Liver (tissue), 9 donors: ENCODE measurements around the gene CUL2. TPM values are rescaled to one million over a fixed set of nuclear protein-coding genes. Genes with fewer than 3 reads are reported as not detected.

Experiments
- DNase-seq: peaks from one replicate; pipeline ENCODE4 v3.0.0-alpha.2; 2017; ENCODE audit warnings: low spot score
- H3K27ac ChIP-seq, 2 donors: one replicate each; pipeline ENCODE4 v1.7.0; 2013; ENCODE audit warnings: inconsistent platforms in 2 of 2, low read length in 2 of 2, control low read depth in 1 of 2, low read depth in 1 of 2, mild to moderate bottlenecking in 1 of 2
- H3K27me3 ChIP-seq, 4 donors: one replicate each; pipeline versions ENCODE4 v1.6.1 to v1.7.0; 2013; ENCODE audit warnings: low read length in 3 of 4, inconsistent platforms in 1 of 4, mild to moderate bottlenecking in 1 of 4, moderate library complexity in 1 of 4; ENCODE audit not compliant: control insufficient read depth in 4 of 4, insufficient read depth in 4 of 4
- H3K36me3 ChIP-seq, 4 donors: one replicate each; pipeline versions ENCODE4 v1.6.1 to v1.7.0; 2013; ENCODE audit warnings: low read length in 3 of 4, mild to moderate bottlenecking in 3 of 4, low read depth in 1 of 4, moderate library complexity in 1 of 4; ENCODE audit not compliant: control insufficient read depth in 4 of 4, insufficient read depth in 3 of 4
- H3K4me1 ChIP-seq, 4 donors: one replicate each; pipeline versions ENCODE4 v1.6.1 to v1.7.0; 2013; ENCODE audit warnings: low read length in 3 of 4, mild to moderate bottlenecking in 3 of 4, moderate library complexity in 1 of 4; ENCODE audit not compliant: control insufficient read depth in 4 of 4, insufficient read depth in 4 of 4
- H3K4me3 ChIP-seq, 3 donors: one replicate each; pipeline versions ENCODE4 v1.6.1 to v1.7.0; 2013; ENCODE audit warnings: low read length in 3 of 3, control low read depth in 1 of 3, low read depth in 1 of 3, mild to moderate bottlenecking in 1 of 3
- H3K9ac ChIP-seq, 2 donors: one replicate each; pipeline ENCODE4 v1.7.0; 2013; ENCODE audit warnings: low read length in 2 of 2, mild to moderate bottlenecking in 2 of 2, moderate library complexity in 2 of 2, control low read depth in 1 of 2, low read depth in 1 of 2
- H3K9me3 ChIP-seq, 4 donors: one replicate each; pipeline versions ENCODE4 v1.6.1 to v1.7.0; 2013; ENCODE audit warnings: low read length in 3 of 4; ENCODE audit not compliant: control insufficient read depth in 4 of 4
- ATF3 ChIP-seq: IDR thresholded peaks from 2 replicates; pipeline ENCODE4 v1.6.1; 2016; ENCODE audit warnings: antibody characterized with exemption
- CTCF ChIP-seq: fragments of 150-350 bp; IDR thresholded peaks from 2 replicates; pipeline ENCODE4 v1.5.1; 2017; ENCODE audit warnings: improper control_type of control experiment, low read depth, low read length; ENCODE audit not compliant: missing input control
- EGR1 ChIP-seq, 2 donors: IDR thresholded peaks; 2 replicates each; pipeline ENCODE4 v1.6.1; 2016 to 2018; ENCODE audit warnings: antibody characterized with exemption in 2 of 2, low read depth in 2 of 2
- FOXA1 ChIP-seq: IDR thresholded peaks from 2 replicates; pipeline ENCODE4 v1.6.1; 2016; ENCODE audit warnings: antibody characterized with exemption
- FOXA2 ChIP-seq: IDR thresholded peaks from 2 replicates; pipeline ENCODE4 v1.6.1; 2016; ENCODE audit warnings: antibody characterized with exemption
- GABPA ChIP-seq, 2 donors: IDR thresholded peaks in 1 of 2; conservative IDR thresholded peaks in 1 of 2; 2 replicates each; pipeline ENCODE4 v1.6.1; 2016; ENCODE audit warnings: antibody characterized with exemption in 2 of 2, mild to moderate bottlenecking in 1 of 2, moderate library complexity in 1 of 2
- HNF4A ChIP-seq, 2 donors: conservative IDR thresholded peaks; 2 replicates each; pipeline ENCODE4 v1.6.1; 2016; ENCODE audit warnings: antibody characterized with exemption in 2 of 2, mild to moderate bottlenecking in 2 of 2
- HNF4G ChIP-seq: IDR thresholded peaks from 2 replicates; pipeline ENCODE4 v1.6.1; 2016; ENCODE audit warnings: antibody characterized with exemption
- MAX ChIP-seq: IDR thresholded peaks from 2 replicates; pipeline ENCODE4 v1.6.1; 2016; ENCODE audit warnings: antibody characterized with exemption
- NR2F2 ChIP-seq: IDR thresholded peaks from 2 replicates; pipeline ENCODE4 v1.6.1; 2016; ENCODE audit warnings: antibody characterized with exemption
- RAD21 ChIP-seq, 2 donors: IDR thresholded peaks; 2 replicates each; pipeline ENCODE4 v1.6.1; 2016; ENCODE audit warnings: antibody characterized with exemption in 2 of 2, mild to moderate bottlenecking in 2 of 2
- REST ChIP-seq: IDR thresholded peaks from 2 replicates; pipeline ENCODE4 v1.6.1; 2016; ENCODE audit warnings: antibody characterized with exemption, mild to moderate bottlenecking
- RXRA ChIP-seq, 2 donors: IDR thresholded peaks; 2 replicates each; pipeline ENCODE4 v1.6.1; 2017 to 2018; ENCODE audit warnings: antibody characterized with exemption in 2 of 2, mild to moderate bottlenecking in 1 of 2
- SP1 ChIP-seq: IDR thresholded peaks from 2 replicates; pipeline ENCODE4 v1.6.1; 2018; ENCODE audit warnings: antibody characterized with exemption, mild to moderate bottlenecking
- TAF1 ChIP-seq: conservative IDR thresholded peaks from 2 replicates; pipeline ENCODE4 v1.6.1; 2016; ENCODE audit warnings: antibody characterized with exemption, mild to moderate bottlenecking
- YY1 ChIP-seq: IDR thresholded peaks from 2 replicates; pipeline ENCODE4 v1.6.1; 2016; ENCODE audit warnings: antibody characterized with exemption, mild to moderate bottlenecking
- ZBTB33 ChIP-seq: IDR thresholded peaks from 2 replicates; pipeline ENCODE4 v1.6.1; 2016; ENCODE audit warnings: antibody characterized with exemption
- WGBS: extraction: QIAGEN DNeasy Blood & Tissue Kit; methylation state at CpG from one replicate; pipeline ENCODE4 v1.1.7; 2013; 5-methylcytosine and 5-hydroxymethylcytosine counted together
- polyA plus RNA-seq, 2 donors: library from polyadenylated mRNA; stranded (reverse) in 1 of 2; unstranded in 1 of 2; fragments of 200-250 nt in 1 of 2; fragments of >200 nt in 1 of 2; fragmentation: Nextera tagmentation in 1 of 2; extraction: Ambion mirVana in 1 of 2; gene quantifications; one replicate each; pipeline versions ENCODE4 v1.2.1 to v1.2.3, GENCODE V29; 2013 to 2015
- total RNA-seq, 2 donors: library from RNA; depleted of rRNA; stranded (reverse); fragments of >200 nt; gene quantifications; one replicate each; pipeline ENCODE4 v1.2.3, GENCODE V29; 2014
- donor health status: healthy.
- donor health status: healthy.
- donor health status: healthy.
- donor health status: healthy.
- donor health status: healthy.

Gene CUL2
- 10 to 100 TPM; 13.1 to 14.1 TPM for total RNA-seq
- polyA plus RNA-seq = 10 to 100 TPM in 1 of 2 donors, 1 to 10 TPM in 1; 8.6 to 11.0 TPM

GRCh38 chr10:35090162-35090954 is at the start of gene CUL2:
CUL2 (minus strand) TSS chr10:35090341; CDS start chr10:35071317, 19,024 bp downstream.
- DNase-seq = peak; percentile 96
- peaks cover 9 to 33% (median 22%) of the 10 kb centered on the region in 4 donors for H3K4me1 ChIP-seq
- no peaks in the 10 kb centered on the region for H3K36me3 ChIP-seq
- H3K4me3 ChIP-seq = peak within 1 kb of the TSS; percentile 86 to 91 (median 89)
- peak within 1 kb of the TSS; percentile 81 to 96 for H3K9ac ChIP-seq
- TF ChIP-seq CTCF (no peak), MAX (peak; percentile 66), EGR1 (IDR thresholded peaks at IDR 0.05; ENCODE audit: low read depth in 2 of 2) (no peak), RXRA (IDR thresholded peaks at IDR 0.05) (peak; percentile 17 to 39), GABPA (IDR thresholded peaks at IDR 0.05 in 1 of 2, conservative IDR thresholded peaks at IDR 0.05 in 1 of 2) (peak in 1 of 2 donors; percentile 75), YY1 (peak; percentile 81), FOXA1 (peak; percentile 29), ZBTB33 (peak; percentile 85), HNF4A (conservative IDR thresholded peaks at IDR 0.05) (peak; percentile 20 to 21), FOXA2 (no peak), NR2F2 (peak; percentile 35), SP1 (peak; percentile 68)
- under 1% methylated on average over 59 of the region's 59 CpGs for WGBS
- no peaks in the 10 kb centered on the region for H3K9me3 ChIP-seq
- H3K27me3 ChIP-seq = no peaks in the 10 kb centered on the region
- H3K27ac ChIP-seq = peak within 1 kb of the TSS; percentile 92 to 97

GRCh38 chr10:35136263-35136815 is 46.2 kb upstream of the CUL2 start:
- no peaks in the 10 kb centered on the region for H3K36me3 ChIP-seq
- H3K4me3 ChIP-seq = no peak overlapping the region
- H3K9me3 ChIP-seq = no peaks in the 10 kb centered on the region
- DNase-seq = no peak
- no peaks in the 10 kb centered on the region for H3K27me3 ChIP-seq
- 88% methylated on average over 4 of the region's 4 CpGs for WGBS
- H3K27ac ChIP-seq = no peak overlapping the region
- peaks cover 0 to 10% (median 3%) of the 10 kb centered on the region in 4 donors for H3K4me1 ChIP-seq
- H3K9ac ChIP-seq = no peak overlapping the region
- TF ChIP-seq FOXA2 = no peak
- TF ChIP-seq YY1 = no peak
- no peak for TF ChIP-seq TAF1
- TF ChIP-seq HNF4G = no peak
- TF ChIP-seq MAX = no peak
- no peak for TF ChIP-seq ATF3
- TF ChIP-seq REST = no peak
- TF ChIP-seq GABPA (IDR thresholded peaks at IDR 0.05 in 1 of 2, conservative IDR thresholded peaks at IDR 0.05 in 1 of 2) = no peak
- no peak for TF ChIP-seq NR2F2
- no peak for TF ChIP-seq ZBTB33
- TF ChIP-seq HNF4A (conservative IDR thresholded peaks at IDR 0.05) = no peak
- TF ChIP-seq EGR1 (IDR thresholded peaks at IDR 0.05; ENCODE audit: low read depth in 2 of 2) = no peak
- no peak for TF ChIP-seq RAD21 (IDR thresholded peaks at IDR 0.05)
